Measurements from ENCODE around the gene ZNF276.

DNA sequence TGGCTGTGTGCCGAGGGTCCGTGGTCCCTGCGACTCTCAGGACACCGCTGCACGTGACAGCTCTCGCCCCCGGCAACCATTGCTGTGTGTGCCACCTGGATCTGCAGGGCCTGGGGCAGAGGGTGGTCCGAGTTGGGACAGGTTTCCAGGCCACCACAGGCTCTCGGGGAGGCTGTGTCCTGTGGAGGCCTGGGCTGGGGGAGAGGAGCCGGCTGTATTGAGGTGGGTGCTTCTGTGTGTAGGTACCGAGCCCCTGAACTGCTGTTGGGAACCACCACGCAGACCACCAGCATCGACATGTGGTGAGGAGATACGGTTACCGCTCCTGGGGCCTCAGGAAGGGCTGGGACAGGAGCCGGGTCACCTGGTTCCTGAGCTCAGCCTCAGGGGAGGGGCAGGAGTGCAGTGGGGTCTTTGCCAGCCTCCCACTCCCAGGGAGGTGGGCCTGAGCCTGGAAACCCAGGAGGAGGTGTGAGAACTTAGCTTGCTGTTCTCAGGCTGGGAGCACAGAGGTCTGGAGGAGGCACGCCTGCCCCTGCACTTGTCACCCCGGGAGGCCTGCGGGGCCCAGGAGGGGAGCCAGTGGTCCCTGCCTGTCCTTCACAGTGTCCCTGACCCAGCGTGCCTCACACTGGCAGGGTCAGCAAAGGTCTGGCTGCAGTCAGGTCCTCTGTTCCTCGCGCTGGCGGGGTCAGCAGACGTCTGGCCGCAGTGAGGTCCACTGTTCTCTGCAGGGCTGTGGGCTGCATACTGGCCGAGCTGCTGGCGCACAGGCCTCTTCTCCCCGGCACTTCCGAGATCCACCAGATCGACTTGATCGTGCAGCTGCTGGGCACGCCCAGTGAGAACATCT, 27.2 kb upstream of the ZNF276 start:
- TF ChIP-seq EP300 (IDR thresholded peaks at IDR 0.05): no peak
- TF ChIP-seq, protein P1, sequence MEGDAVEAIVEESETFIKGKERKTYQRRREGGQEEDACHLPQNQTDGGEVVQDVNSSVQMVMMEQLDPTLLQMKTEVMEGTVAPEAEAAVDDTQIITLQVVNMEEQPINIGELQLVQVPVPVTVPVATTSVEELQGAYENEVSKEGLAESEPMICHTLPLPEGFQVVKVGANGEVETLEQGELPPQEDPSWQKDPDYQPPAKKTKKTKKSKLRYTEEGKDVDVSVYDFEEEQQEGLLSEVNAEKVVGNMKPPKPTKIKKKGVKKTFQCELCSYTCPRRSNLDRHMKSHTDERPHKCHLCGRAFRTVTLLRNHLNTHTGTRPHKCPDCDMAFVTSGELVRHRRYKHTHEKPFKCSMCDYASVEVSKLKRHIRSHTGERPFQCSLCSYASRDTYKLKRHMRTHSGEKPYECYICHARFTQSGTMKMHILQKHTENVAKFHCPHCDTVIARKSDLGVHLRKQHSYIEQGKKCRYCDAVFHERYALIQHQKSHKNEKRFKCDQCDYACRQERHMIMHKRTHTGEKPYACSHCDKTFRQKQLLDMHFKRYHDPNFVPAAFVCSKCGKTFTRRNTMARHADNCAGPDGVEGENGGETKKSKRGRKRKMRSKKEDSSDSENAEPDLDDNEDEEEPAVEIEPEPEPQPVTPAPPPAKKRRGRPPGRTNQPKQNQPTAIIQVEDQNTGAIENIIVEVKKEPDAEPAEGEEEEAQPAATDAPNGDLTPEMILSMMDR (IDR thresholded peaks at IDR 0.05): no peak
- no peak for TF ChIP-seq POLR2A (IDR thresholded peaks at IDR 0.05)
